NCI-H1436 (cell line): ENCODE data around the gene SMAD6.

Experiments
- DNase-seq: peaks from one replicate; lab custom pipeline; 2025; lab: John Stamatoyannopoulos, UW

Gene SMAD6

GRCh38 chr15:66721501-66721937 is 19.5 kb downstream of the SMAD6 start:
- no peak for DNase-seq

- no peak for DNase-seq
These were observed 19.9 kb downstream of the SMAD6 start for GRCh38 chr15:66721954-66722353.

DNA sequence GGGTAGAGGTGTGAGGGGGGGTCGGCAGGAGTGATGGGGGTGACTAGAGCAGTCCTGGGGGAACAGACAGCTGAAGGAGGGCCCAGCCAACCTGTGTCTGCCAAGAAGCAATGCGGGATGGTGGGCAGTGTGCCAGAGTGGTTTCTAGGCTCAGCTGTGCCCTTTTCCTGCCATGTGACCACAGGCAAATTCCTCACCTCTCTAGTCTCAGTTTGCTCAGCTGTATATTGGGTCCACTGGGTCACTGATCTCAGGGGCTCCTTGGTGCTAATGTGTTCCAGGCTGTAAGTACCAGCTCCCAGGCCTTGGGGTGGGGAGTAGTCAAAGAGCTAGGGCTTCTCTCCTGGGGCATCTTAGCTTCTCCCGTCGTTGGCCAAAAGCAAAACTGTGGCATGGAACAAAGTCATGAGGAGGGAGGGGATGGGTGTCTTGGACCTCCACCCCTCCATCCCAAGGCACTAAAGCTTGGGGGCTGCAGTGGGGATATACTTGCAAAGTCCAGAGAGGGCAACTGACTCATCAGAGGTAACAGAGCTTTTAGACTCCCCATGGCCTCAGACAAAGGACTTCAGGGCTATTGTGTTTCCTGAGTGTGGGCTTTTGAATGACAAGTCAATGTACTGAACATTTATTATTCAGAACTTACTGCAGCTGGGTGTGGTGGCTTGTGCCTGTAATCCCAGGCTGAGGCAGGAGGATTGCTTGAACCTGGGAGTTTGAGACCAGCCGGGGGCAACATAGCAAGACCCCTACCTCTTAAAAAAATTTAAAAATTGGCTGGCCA is 20.9 kb downstream of the SMAD6 start:
- DNase-seq: no peak

- no peak for DNase-seq
These were observed 22.0 kb downstream of the SMAD6 start for GRCh38 chr15:66723826-66724731.

- DNase-seq: no peak
These were observed 22.9 kb downstream of the SMAD6 start for GRCh38 chr15:66724732-66725463.

DNA sequence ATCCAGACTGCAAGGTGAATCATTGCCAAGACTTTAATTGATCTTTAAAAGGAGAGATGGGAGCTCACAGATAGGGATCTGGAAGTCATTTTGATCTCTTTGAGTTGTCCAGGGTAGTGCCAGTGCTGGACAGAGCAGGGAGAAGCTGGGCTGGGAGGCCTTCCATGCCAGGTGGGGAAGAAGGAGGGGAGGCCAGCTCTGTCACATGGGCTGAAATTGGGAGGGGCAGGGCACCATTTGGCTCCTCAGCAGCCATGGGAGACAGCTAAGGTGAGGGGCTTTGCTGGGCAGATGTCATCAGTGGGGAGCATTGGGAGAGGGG is 23.4 kb downstream of the SMAD6 start:
- DNase-seq: no peak

- no peak for DNase-seq
These were observed 24.4 kb downstream of the SMAD6 start for GRCh38 chr15:66726386-66726785.

DNA sequence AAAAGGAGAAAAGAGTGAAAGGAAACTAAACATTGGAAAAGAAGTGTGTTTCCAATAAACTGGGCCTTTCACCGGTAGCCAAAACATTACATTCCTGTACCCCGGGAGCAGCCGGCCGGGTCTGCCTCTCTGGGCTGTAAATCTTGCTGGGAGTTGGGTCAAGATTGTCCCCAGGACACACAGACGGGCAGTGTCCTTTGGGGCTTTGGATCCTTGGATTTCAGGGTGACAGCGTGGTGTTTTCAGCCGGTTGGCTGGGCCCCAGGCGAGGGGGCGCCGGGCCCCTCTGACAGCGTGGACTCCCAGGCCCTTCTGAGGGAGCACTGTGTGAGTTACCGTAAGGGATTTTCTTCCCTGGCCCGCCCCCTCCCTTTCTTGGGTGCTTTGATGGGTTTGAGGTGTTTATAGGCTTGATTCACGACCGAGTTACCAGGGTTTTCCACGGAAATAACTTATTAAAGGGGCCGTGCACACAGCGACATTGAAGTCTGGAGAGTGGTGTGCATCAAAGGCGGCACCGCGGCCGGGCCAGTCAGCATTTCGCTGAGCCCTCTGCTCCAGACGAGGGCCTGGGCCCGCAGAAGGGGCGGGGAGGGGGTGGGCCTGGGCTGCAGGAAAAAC is 27.4 kb downstream of the SMAD6 start:
- DNase-seq: no peak

DNA sequence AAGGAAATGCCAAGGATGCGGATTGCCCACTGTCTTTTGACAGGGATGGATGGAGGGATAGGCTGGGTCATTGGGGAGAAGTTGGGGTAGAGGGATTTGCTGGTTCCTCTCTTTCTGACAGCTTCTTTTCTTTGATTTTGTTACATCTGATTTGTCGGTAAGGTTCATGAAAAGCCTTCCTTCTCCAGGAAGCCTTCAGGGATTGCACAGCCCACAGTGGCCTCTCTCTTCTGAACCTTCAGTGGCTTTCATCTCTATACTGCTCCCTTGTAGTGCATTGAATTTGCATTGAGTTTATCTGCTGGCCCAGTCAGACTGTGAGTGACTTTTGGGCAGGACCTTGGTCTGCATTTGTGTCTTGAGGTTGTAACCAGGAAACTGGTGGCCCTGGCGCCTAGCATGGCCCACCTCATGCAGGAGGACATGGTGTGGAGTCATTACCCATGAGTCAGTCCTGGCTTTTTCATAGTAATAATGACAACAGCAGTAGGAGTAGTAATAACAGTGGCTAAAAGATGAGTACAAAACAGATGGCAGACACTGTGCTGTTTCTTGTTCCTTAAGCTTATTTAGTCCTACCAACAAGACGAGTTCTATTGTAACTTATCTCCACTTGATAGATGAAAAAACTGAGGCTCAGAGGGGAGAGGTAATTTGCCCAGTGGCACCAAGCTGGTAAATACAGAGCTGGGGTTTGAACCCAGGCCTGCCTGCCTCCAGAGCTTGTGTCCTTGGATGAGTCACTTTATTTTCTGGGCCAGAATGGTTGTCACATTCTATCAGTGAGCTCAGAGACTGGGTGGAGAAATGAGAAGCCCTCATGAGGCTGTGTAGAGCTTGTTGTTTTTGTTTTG is 28.4 kb downstream of the SMAD6 start:
- DNase-seq: no peak

DNA sequence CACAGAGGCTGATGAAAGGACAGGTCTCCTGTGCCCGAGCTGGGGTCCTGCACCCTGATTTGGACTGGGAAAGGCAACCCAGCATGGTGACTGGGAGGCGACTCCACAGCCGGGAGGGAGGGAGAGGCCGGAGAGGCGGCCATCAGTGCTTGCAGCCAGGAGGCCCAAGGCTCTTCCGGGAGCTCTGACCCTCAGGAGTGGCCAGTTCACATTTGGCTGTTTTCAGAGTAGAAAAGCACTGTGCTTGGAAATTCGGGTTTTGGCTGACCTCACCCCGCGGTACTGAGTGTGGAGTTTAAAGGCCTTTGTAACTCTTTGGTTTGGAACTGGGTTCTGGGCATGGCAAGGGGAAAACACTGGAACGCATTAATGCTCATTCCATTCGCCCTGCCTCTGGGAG is 31.9 kb downstream of the SMAD6 start:
- DNase-seq: no peak

GRCh38 chr15:66734961-66735908 is 33.2 kb downstream of the SMAD6 start:
- DNase-seq: no peak

GRCh38 chr15:66735909-66736305 is 33.9 kb downstream of the SMAD6 start:
- DNase-seq: no peak

DNA sequence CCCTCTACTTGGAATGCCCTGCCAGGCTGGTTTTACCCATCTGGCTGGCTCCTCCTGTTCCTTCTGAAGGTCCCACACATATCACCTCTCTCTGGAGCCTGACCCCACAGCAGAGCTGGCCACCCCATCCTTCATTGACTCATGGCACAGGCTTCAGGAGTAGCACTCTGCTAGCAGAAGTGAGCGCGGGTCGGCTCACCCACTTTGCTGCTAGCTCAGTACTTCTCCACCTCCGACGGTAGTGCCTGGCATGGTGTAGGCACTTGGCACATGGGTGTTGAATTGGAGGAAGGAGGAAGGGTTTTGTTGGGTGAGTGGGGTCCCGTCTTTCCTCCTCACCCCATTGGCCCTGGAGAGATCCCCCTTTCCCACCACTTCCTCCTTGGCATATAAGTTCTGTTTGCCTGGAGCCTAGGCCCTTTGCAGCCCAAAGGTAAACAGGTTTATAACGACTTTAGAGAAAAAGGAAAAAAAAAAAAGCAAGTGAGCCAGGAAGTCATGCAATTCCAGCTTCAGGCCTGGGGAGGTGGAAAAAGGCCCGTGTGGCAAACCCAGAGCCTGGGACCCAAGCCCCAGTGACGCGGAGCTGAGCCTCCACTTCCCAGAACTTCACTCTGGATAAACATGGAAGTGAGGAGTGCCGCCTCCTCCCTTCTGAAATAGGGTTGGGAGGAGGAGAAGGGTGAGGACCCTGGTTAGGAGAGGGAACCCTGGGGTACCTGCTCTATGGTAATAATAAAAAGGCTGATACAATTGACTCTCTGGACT is 35.4 kb downstream of the SMAD6 start:
- no peak for DNase-seq

GRCh38 chr15:66738116-66738515 is 36.1 kb downstream of the SMAD6 start:
- DNase-seq: no peak

DNA sequence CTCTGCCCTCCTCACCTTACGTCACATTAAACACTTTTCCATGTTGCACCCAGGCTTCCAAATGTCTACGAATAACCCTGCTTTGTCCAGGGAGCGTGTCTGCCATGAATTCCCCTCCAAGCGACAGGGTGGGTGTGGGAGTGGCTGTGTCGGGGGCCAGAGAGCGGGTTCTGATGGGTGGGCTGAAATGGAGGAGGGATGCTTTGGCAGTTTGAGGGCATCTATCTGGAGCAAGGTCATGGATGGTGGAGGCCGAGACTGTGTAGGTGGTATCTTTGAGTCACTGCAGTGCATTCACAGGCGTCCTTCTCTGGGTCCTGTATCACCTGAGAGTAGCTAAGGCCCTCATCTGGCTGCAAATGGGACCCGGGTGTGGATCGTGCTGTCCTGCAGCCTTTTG is 36.6 kb downstream of the SMAD6 start:
- no peak for DNase-seq

GRCh38 chr15:66739287-66739686 is 37.3 kb downstream of the SMAD6 start:
- no peak for DNase-seq

GRCh38 chr15:66740802-66741201 is 38.8 kb downstream of the SMAD6 start:
- no peak for DNase-seq

DNA sequence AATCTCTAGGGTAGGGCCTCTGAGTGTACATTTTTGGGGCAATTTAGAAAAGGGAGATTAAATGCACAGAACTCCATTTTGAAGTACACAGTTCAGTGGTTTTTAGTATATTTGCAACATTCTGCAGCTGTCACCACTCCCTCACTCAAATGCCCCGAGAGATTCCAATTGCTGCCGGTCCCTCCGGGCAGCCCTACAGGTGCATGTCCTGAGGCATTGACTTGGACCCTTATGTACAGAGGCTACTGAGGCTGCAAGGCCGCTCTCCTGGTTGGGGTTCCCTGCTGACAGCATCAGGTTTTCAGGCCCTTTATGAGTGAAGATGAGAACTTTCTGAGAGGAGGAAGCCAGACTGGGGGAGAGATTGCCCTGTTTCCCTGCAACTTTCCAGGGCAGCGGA is 39.6 kb downstream of the SMAD6 start:
- no peak for DNase-seq

DNA sequence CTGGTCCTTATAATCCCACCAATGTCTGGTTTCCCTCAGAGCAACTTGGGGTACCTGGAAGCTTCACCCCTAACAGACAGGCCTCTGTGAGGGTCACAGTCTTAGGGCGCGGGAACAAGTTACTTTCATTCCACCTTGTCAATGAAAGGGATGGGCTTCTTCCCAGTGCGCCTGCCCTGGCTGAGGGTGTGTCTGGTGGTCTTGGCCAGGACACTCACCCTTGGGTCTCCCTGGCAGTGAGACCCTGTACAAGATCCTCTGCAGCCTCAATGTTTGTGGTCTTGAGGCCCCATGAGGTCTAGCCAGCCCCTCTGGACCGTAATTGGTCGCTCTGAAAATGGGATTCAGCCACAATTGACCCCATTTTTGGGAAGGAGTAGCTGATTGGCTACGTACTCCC is 40.2 kb downstream of the SMAD6 start:
- no peak for DNase-seq
